ENCODE data around the gene RARG. TPM values are rescaled to one million over a fixed set of nuclear protein-coding genes. Genes with fewer than 3 reads are reported as not detected.

RARG gene
- total RNA-seq, 4 donors from 2014 or later, result 160 to 207 (median 199) TPM

GRCh38 chr12:53214687-53215455, 17.1 kb downstream of the RARG start:
- TF ChIP-seq POLR2A (IDR thresholded peaks at IDR 0.05) (no peak), CTCF (IDR thresholded peaks at IDR 0.05) (no peak)
- 58 to 62% methylated on average over 12 of the region's 12 CpGs for WGBS, 2 donors
- intact Hi-C loops (cut with DNase I; ENCODE audit: low total_unique reads), result loop anchor here (5.0 kb wide), 1 partner anchor 77 kb away; no protein-coding TSS in a partner anchor

GRCh38 chr12:53214221-53214620, 17.8 kb downstream of the RARG start:
- intact Hi-C loops (cut with DNase I; ENCODE audit: low total_unique reads), result loop anchor here (5.0 kb wide), 1 partner anchor 78 kb away; no protein-coding TSS in a partner anchor
- no peak for DNase-seq (ENCODE audit: low spot score in 2 of 2)
- 69 to 78% methylated on average over 5 of the region's 5 CpGs for WGBS, 2 donors
- no peak for TF ChIP-seq CTCF (IDR thresholded peaks at IDR 0.05)
- TF ChIP-seq POLR2A (IDR thresholded peaks at IDR 0.05), result no peak
- no peak overlapping the region for H3K4me3 ChIP-seq (ENCODE audit: low read depth, poor library complexity, severe bottlenecking)

More at GRCh38 chr12:53214687-53215455, 17.1 kb downstream of the RARG start:
- H3K4me3 ChIP-seq (ENCODE audit: low read depth, poor library complexity, severe bottlenecking), result no peak overlapping the region
- DNase-seq (ENCODE audit: low spot score in 2 of 2), result no peak

GRCh38 chr12:53213348-53213747, 18.7 kb downstream of the RARG start:
- H3K4me3 ChIP-seq (ENCODE audit: low read depth, poor library complexity, severe bottlenecking), result no peak overlapping the region
- TF ChIP-seq POLR2A (IDR thresholded peaks at IDR 0.05), result no peak
- peak in 1 of 3 donors; percentile 92 for TF ChIP-seq CTCF (IDR thresholded peaks at IDR 0.05)
- intact Hi-C loops (cut with DNase I; ENCODE audit: low total_unique reads), result loop anchor here (5.0 kb wide), 1 partner anchor 79 kb away; no protein-coding TSS in a partner anchor
- DNase-seq (ENCODE audit: low spot score in 2 of 2), result peak in 1 of 2 donors; percentile 96
- 19 to 20% methylated on average over 12 to 13 of the region's 14 CpGs for WGBS, 2 donors

GRCh38 chr12:53212931-53213330, 19.1 kb downstream of the RARG start:
- no peak overlapping the region for H3K4me3 ChIP-seq (ENCODE audit: low read depth, poor library complexity, severe bottlenecking)
- 42 to 45% methylated on average over 12 of the region's 12 CpGs for WGBS, 2 donors
- TF ChIP-seq POLR2A (IDR thresholded peaks at IDR 0.05) (no peak), CTCF (IDR thresholded peaks at IDR 0.05) (no peak)
- DNase-seq (ENCODE audit: low spot score in 2 of 2), result no peak
- intact Hi-C loops (cut with DNase I; ENCODE audit: low total_unique reads), result loop anchor here (5.0 kb wide), 1 partner anchor 79 kb away; no protein-coding TSS in a partner anchor

GRCh38 chr12:53211476-53212381, 20.3 kb downstream of the RARG start:
- 91% methylated on average over 13 of the region's 13 CpGs for WGBS, 2 donors
- H3K4me3 ChIP-seq (ENCODE audit: low read depth, poor library complexity, severe bottlenecking), result no peak overlapping the region
- TF ChIP-seq POLR2A (IDR thresholded peaks at IDR 0.05) (no peak), CTCF (IDR thresholded peaks at IDR 0.05) (no peak)
- DNase-seq (ENCODE audit: low spot score in 2 of 2), result no peak
- intact Hi-C loops (cut with DNase I; ENCODE audit: low total_unique reads), result loop anchor here (5.0 kb wide), 1 partner anchor 81 kb away; no protein-coding TSS in a partner anchor
